DOHH2 (cell line): ENCODE results near the gene HOXC5.

ENCODE experiments used
- CTCF ChIP-seq: fragments of 200-600 bp; sonication (generic); IDR thresholded peaks from one replicate; pipeline ENCODE4 v1.5.1; 2014; ENCODE audit warnings: antibody characterized with exemption, mild to moderate bottlenecking, low read depth, low read length; ENCODE audit not compliant: poor library complexity, severe bottlenecking
- EZH2phosphoT487 ChIP-seq: fragments of 200-600 bp; sonication (generic); IDR thresholded peaks from 2 replicates; pipeline ENCODE4 v1.6.1; 2017; ENCODE audit warnings: borderline replicate concordance, mild to moderate bottlenecking, antibody characterized with exemption, low read length, moderate library complexity, mixed read lengths

GRCh38 chr12:53984901-53985691 lies 47.8 kb upstream of the HOXC5 start, which contains the start of gene HOXC10:
- TF ChIP-seq CTCF (peak; percentile 73), EZH2phosphoT487 (no peak)
